ENCODE data around the gene KIRREL3.

DNA sequence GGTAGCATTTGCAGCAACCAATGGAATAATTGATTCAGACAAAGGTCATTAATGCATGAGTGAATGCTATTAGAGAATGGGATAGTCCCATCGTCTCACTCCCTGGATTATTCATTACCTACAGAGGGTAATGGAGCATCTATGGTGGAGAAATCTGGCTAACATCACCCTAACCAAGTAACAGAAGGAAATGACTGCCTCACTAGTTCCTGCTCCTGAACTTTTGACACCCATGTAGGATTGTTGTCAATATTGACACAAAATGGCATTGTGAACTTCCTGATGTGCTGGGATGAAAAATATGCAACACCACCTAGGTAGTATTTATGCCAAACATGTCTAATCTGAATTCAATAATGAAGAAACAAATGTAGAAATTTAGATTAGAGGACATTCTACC, 44.0 kb upstream of the KIRREL3 start:
- TF ChIP-seq YY1 (IDR thresholded peaks at IDR 0.05; ENCODE audit: insufficient read depth, insufficient read length) (no peak), ZNF274 (IDR thresholded peaks at IDR 0.05; ENCODE audit: low read depth, low read length) (no peak), SUZ12 (IDR thresholded peaks at IDR 0.05; ENCODE audit: extremely low read depth, insufficient read depth, insufficient read length) (no peak)

All from NT2/D1 (cell line).